Activated CD4-positive, CD25-positive, alpha-beta regulatory T cell (primary cell): Measurements from ENCODE around the gene LMNTD2.
"Not testable (repeated sequence)": the region's sequence is repeated elsewhere in the genome, so short reads cannot be mapped to it uniquely, and the experiment has no call there.

Experiments
- DNase-seq, 4 experiments: peaks; one replicate each; lab custom pipeline; 2025; lab: John Stamatoyannopoulos, UW

Gene LMNTD2

GRCh38 chr11:532986-533585, 27.5 kb downstream of the LMNTD2 start:
- DNase-seq: no peak

GRCh38 chr11:532527-532985, 28.0 kb downstream of the LMNTD2 start:
- DNase-seq: no peak

GRCh38 chr11:531919-532526, 28.5 kb downstream of the LMNTD2 start:
- DNase-seq: no peak

GRCh38 chr11:530960-531831, 29.3 kb downstream of the LMNTD2 start:
- DNase-seq: no peak

GRCh38 chr11:529728-530411, 30.7 kb downstream of the LMNTD2 start:
- no peak for DNase-seq

- no peak for DNase-seq
Observed at GRCh38 chr11:528815-529727, 31.5 kb downstream of the LMNTD2 start.

GRCh38 chr11:528166-528814, 32.2 kb downstream of the LMNTD2 start:
- DNase-seq: no peak

GRCh38 chr11:526192-526591, 34.3 kb downstream of the LMNTD2 start:
- no peak for DNase-seq

GRCh38 chr11:521177-521688, 39.3 kb downstream of the LMNTD2 start:
- no peak for DNase-seq

- no peak for DNase-seq
Observed at GRCh38 chr11:520428-521176, 39.9 kb downstream of the LMNTD2 start.

GRCh38 chr11:518463-519202, 41.9 kb downstream of the LMNTD2 start:
- DNase-seq: no peak

GRCh38 chr11:516918-517685, 43.4 kb downstream of the LMNTD2 start:
- DNase-seq: not testable (repeated sequence)

- DNase-seq: no peak
Observed at GRCh38 chr11:516400-516799, 44.1 kb downstream of the LMNTD2 start.

- no peak for DNase-seq
Observed at GRCh38 chr11:515131-515530, 45.4 kb downstream of the LMNTD2 start.

- DNase-seq: no peak
Observed at GRCh38 chr11:514606-515005, 45.9 kb downstream of the LMNTD2 start.

GRCh38 chr11:512761-513595, 47.6 kb downstream of the LMNTD2 start:
- DNase-seq: no peak

- DNase-seq: no peak
Observed at GRCh38 chr11:508956-509355, 51.6 kb downstream of the LMNTD2 start.
